Endometrial microvascular endothelial cells (primary cell): ENCODE results near the gene SLAMF9. TPM values are rescaled to one million over a fixed set of nuclear protein-coding genes. Genes with fewer than 3 reads are reported as not detected.

Experiments used
- in situ Hi-C: cut with HindIII; loops from 2 replicates; pipeline ENCODE4 v1.10.0; 2017; ENCODE audit warnings: low sequenced_read_pairs, low pct_unique_long_range_greater_than_20kb; ENCODE audit errors: inconsistent ontology term
- total RNA-seq: library from RNA; depleted of rRNA; stranded (reverse); fragments of >200 nt; gene quantifications from one replicate; pipeline ENCODE4 v1.2.3, GENCODE V29; 2015; ENCODE audit errors: inconsistent ontology term

SLAMF9 gene
- total RNA-seq = not detected

GRCh38 chr1:159953536-159954515 is at the start of gene SLAMF9:
Gene SLAMF9, minus strand, starts transcription at chr1:159954237. Its CDS starts 100 bp downstream, at chr1:159954137.
- in situ Hi-C loops = no loop called here

GRCh38 chr1:160001440-160001839 is 47.4 kb upstream of the SLAMF9 start:
- in situ Hi-C loops = no loop called here

- in situ Hi-C loops = no loop called here
Observed at GRCh38 chr1:159999204-159999603, 45.2 kb upstream of the SLAMF9 start.

- in situ Hi-C loops = no loop called here
Observed at GRCh38 chr1:159996653-159997052, 42.6 kb upstream of the SLAMF9 start.

GRCh38 chr1:159994896-159995295 is 40.9 kb upstream of the SLAMF9 start:
- in situ Hi-C loops = no loop called here

- in situ Hi-C loops = no loop called here
Observed at GRCh38 chr1:159993911-159994310, 39.9 kb upstream of the SLAMF9 start.

GRCh38 chr1:159992161-159992560 is 38.1 kb upstream of the SLAMF9 start:
- in situ Hi-C loops = no loop called here

- in situ Hi-C loops = no loop called here
Observed at GRCh38 chr1:159991513-159991912, 37.5 kb upstream of the SLAMF9 start.

- in situ Hi-C loops = no loop called here
Observed at GRCh38 chr1:159990005-159990404, 36.0 kb upstream of the SLAMF9 start.

GRCh38 chr1:159989581-159989980 is 35.5 kb upstream of the SLAMF9 start:
- in situ Hi-C loops = no loop called here

- in situ Hi-C loops = no loop called here
Observed at GRCh38 chr1:159988006-159988405, 34.0 kb upstream of the SLAMF9 start.

GRCh38 chr1:159987186-159987585 is 33.1 kb upstream of the SLAMF9 start:
- in situ Hi-C loops = no loop called here

GRCh38 chr1:159986531-159986930 is 32.5 kb upstream of the SLAMF9 start:
- in situ Hi-C loops = no loop called here

GRCh38 chr1:159986093-159986492 is 32.1 kb upstream of the SLAMF9 start:
- in situ Hi-C loops = no loop called here

GRCh38 chr1:159985473-159985872 is 31.4 kb upstream of the SLAMF9 start:
- in situ Hi-C loops = no loop called here

GRCh38 chr1:159983681-159984080 is 29.6 kb upstream of the SLAMF9 start:
- in situ Hi-C loops = no loop called here

GRCh38 chr1:159982280-159982679 is 28.2 kb upstream of the SLAMF9 start:
- in situ Hi-C loops = no loop called here

- in situ Hi-C loops = no loop called here
Observed at GRCh38 chr1:159981351-159982055, 27.5 kb upstream of the SLAMF9 start.

GRCh38 chr1:159980786-159981185 is 26.7 kb upstream of the SLAMF9 start:
- in situ Hi-C loops = no loop called here

GRCh38 chr1:159980076-159980475 is 26.0 kb upstream of the SLAMF9 start:
- in situ Hi-C loops = no loop called here
